ENCODE measurements around the gene PRR35.

PRR35 gene

GRCh38 chr16:549544-550263, 10.5 kb upstream of the PRR35 start:
- DNase-seq (ENCODE audit: low read depth), result no peak

DNA sequence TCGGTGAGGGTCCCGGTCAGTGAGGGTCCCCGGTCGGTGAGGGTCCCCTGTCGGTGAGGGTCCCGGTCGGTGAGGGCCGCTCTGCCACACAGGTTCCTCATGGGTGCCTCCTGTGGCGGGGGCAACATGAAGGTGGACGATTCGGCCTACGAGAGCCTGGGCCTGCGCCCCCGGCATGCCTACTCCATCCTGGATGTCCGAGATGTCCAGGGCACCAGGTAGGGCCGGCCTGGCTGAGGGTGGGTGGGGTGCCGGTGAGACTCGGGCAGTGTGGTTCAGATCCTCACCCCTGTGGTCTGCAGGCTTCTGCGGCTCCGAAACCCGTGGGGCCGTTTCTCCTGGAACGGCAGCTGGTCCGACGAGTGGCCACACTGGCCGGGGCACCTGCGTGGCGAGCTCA, 9.0 kb upstream of the PRR35 start:
- no peak for DNase-seq (ENCODE audit: low read depth)

GRCh38 chr16:552171-552570, 8.0 kb upstream of the PRR35 start:
- DNase-seq (ENCODE audit: low read depth), result no peak

DNA sequence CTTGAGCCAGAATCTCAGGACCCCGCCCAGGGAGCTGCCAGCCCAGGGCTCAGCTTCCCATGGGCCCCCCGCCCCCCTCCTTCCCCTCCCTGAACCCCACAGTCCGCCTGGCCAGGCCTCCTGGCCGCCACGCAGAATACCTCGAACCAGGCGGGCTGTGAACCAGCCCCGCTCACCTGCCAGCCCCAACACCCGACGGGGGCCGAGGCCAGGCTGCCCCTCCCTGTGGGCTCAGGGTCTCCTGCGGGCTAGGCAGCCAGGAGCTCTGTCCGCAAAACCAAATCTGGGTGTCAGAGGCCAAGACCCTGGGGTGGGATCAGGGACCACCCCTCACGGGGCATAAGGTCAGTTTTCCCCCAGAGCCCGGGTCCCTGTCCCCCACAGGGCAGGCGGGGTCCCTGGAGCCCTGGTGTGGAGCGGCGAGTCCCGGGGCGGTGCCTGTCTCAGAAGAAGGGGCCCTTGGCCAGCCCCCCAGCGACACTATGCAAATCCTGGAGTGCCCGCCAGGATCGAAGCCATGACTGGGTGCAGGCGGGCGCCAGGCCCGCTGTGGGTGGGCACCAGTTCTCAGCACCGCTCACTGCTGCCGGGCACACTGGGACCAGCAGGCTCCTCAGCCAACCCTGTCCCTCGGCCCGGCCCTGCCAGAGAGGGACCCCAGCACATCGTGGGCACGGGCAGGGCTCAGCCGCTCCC, 6.4 kb upstream of the PRR35 start:
- DNase-seq (ENCODE audit: low read depth), result no peak

DNA sequence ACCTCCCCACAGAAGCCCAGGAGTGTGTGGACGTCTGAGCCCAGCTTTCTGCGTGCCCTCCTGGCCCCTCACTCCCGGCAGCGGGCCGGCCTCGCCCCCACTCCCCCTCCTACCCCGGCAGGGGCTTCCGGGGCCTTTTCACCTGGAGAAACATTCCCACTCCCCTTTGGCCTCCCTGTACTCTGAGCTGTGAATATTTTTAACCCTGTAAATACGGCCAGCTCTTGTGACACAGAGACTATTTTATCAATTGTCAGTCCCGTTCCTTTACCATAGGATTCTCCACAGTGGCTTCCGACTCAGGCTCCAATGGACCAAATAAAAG, 5.9 kb upstream of the PRR35 start:
- DNase-seq (ENCODE audit: low read depth), result no peak

DNA sequence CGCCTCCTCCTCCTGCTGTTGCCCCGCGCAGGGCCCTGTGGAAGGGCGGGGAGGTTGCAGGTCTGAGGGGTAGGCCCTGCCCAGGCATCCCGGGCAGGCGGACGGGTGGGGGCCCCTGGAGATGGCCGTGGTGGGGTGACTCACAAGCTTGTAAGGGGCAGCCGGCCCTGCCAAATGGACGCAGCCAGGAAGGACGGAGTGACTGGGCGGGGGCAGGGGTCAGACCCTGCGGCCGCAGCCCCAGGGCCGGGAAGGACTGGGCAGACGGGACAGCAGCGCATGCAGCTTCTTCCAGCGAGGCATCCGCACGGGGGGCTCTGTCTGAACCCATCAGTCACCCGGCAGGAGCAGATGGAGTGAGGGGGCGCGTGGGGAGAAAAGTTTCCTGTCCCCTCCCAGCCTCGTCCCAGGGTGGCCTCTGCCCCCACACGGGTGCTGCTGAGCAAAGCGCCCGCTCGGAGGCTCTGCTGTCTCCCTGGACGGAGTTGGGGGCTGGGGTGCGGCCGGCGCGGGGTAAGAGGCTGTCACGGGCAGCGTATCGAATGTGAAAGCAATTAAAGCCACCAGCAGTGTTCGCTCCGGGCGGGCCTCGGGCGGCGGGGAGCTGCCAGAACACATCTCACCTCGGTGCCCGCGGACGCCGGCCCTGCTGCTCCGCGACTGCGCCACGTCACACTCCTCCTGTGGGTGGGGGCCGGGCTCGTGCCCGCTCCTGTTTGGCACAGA, 5.4 kb upstream of the PRR35 start:
- DNase-seq (ENCODE audit: low read depth), result no peak

DNA sequence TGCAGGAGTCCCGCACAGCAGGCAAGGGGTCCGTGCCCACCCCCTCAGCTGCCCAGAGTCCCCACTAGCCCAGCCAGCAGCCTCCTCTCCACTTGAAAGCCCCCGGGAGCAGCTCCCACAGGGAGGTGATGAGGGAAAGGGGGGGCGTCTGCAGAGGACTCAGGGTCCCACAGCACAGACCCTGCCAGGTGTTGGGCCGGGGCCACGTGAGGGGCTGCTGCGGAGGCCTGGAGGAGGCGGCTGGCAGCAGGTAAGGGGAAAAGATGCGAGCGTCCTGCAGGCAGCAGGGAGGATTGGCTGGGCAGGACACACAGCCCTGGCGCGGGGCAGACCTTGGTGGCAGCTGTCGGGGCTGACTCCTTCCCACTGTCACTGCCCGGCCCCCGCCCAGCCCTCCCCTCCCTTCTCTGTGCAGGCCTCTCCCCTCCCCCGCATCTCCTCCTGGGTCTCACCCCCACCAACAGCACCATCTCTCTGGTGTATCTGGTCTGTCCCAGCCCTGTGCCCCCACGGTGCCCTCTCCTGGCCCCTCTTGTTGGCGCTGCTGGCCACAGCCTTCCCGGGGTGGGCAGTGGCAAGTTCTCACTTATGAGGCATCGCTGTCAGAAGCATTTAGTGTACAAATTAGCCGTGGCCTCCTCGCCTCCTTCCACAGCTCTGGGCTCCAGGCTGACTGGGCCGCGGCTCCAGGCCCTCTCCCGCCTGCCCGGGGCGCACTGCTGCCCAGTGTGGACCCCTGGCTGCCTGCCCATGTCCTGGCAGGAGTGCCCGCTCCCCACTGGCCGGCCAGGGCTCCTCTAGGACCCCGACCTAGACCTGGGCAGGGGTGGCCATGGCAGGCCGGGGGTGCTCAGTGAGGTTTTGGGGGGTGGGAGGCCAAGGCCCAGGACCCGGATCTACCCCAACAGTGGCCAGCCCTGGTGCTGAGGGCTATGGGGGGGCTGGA, 4.4 kb upstream of the PRR35 start:
- no peak for DNase-seq (ENCODE audit: low read depth)

DNA sequence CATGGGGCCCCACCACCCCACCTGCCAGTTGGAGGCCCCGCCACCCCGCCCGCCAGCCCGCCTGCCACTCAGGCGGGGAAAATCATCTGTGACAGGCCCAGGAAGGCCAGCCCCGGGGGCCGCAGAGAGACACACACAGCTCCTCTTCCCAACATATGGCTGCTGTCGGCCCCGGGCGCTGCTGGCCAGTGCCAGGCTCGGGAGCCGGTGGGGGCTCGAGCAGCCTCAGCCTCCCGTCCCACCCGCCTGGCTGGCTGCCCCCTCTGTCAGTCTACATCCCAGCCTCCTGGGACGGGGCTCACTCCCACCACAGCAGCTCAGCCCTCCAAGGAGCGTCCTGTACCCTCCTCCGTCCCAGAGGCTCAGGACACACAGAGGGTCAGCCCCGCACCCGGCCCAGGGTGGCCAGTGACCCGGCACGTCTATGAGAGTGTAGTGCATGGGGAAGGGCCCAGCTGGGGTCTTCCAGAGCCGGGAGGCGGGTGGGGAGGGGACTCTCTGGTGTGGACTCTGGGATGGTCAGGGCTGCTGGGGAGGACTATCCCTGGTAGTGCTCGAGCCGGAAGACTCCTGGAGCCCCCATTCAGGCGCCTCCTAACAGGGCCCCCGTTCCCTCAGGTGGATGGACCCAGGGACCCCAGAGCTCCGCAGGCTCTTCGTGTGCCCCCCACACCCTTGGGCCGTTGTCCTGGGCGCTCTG, 3.6 kb upstream of the PRR35 start:
- DNase-seq (ENCODE audit: low read depth), result no peak

GRCh38 chr16:557463-558297, 2.5 kb upstream of the PRR35 start:
- DNase-seq (ENCODE audit: low read depth), result no peak

GRCh38 chr16:558298-559020, 1.7 kb upstream of the PRR35 start:
- DNase-seq (ENCODE audit: low read depth), result no peak

DNA sequence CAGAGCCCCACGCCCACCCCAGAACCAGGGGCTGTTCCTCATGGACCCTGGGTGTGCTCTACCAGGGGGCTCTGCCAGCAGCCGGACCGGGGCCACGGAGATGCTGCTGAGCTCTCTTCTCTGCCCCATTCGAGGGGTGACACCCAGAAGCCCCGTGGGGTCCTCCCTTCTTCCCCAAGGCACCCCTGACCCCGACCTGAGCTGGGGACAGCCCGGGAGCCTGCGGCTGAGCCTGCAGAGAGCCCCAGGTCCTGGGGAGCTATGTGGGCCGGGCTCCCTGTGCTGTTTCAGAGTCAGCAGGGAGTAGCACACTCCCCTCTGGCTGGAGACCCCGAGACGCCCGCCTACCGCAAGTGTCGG, 1.2 kb upstream of the PRR35 start:
- DNase-seq (ENCODE audit: low read depth), result no peak

DNA sequence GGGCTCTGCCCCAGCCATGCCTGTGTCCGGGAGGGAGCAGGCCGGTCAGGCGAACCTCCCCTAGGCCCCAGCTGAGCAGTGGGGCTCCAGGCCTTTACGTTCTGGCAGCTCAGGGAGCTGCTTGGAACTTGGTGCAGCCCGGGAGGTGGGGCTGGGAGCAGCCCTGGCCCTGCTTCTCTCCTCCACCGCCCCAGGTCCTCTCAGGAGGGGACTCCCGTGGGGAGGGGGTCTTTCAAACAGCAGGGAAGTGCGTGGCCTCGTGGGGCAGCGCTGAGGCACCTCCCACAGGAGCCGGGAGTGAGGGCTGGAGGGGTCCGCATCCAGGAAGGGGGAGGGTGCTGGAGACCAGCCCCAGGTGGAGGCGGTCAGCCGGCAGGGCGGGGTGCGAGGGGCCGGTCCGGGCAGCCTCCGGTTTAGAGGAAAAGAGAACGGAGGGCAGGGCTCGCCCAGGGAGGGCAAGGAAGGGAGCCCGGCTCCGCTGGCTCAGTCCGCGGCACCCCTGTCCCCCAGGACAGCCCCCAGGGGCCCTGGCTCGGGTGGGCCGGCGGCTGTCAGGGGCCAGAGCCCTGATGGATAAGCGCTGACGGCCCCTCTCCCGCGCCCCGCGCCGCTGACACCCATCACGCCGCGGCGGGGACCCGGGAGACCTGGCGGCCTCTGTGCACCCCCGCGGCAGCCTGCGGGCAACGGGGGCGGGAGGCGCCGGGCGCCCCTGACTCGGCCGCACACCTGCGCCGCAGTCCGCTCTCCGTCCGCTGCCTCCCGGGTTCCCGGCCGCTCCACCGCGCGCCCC, 587 bp upstream of the PRR35 start:
- no peak for DNase-seq (ENCODE audit: low read depth)

GRCh38 chr16:560701-561412, 663 bp downstream of the PRR35 start:
- DNase-seq (ENCODE audit: low read depth), result no peak

GRCh38 chr16:561413-561794, 1.2 kb downstream of the PRR35 start:
- DNase-seq (ENCODE audit: low read depth), result no peak

GRCh38 chr16:561957-562938, 2.1 kb downstream of the PRR35 start:
- no peak for DNase-seq (ENCODE audit: low read depth)

DNA sequence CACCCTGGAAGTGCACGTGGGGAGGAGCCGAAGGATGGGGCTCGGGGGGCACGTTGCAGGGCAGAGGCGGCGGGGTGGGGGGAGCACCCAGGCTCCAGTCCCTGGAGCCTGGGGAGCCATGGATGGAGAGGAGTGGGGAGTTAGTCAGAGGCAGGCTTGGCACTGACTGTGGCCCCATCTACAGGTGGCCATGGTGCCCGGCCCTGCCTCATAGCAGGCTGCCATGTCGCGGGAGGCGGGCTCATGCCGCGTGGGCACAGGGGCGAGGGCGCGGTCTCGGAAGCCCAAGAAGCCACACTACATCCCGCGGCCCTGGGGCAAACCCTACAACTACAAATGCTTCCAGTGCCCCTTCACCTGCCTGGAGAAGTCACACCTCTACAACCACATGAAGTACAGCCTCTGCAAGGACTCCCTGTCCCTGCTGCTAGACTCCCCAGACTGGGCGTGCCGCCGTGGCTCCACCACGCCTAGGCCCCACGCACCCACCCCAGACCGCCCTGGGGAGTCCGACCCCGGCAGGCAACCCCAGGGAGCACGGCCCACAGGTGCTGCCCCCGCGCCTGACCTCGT, 3.0 kb downstream of the PRR35 start:
- no peak for DNase-seq (ENCODE audit: low read depth)
